Right ventricle myocardium superior (tissue), 1 donor: ENCODE results near the gene MMEL1. TPM values are rescaled to one million over a fixed set of nuclear protein-coding genes. Genes with fewer than 3 reads are reported as not detected.

Experiments used
- ATAC-seq: fragments of 200-7000 bp; cut with Tn5 transposase; one replicate; pipeline ENCODE4 v1.9.1; 2020; ENCODE audit warnings: mild to moderate bottlenecking; ENCODE audit not compliant: poor library complexity
- DNase-seq: peaks from one replicate; pipeline ENCODE4 v3.0.0-alpha.2; 2020
- intact Hi-C: fragments of 100-400 bp; cut with DNase I; formaldehyde crosslinking; loops from one replicate; pipeline ENCODE4 v1.11.2; 2022
- total RNA-seq: library from RNA; stranded (reverse); fragmentation: NEBNext Ultra II Directional; extraction: Animal tissue kit (Norgen Biotek cat#: 25700); gene quantifications from one replicate; pipeline ENCODE4 v1.2.1, GENCODE V29; 2021
- donor health status: DM: no; HTN: yes; CAD: no; lungs with severe emphysema.

The MMEL1 gene
- total RNA-seq, 1 donor from 2014 or later, result 0.48 TPM

DNA sequence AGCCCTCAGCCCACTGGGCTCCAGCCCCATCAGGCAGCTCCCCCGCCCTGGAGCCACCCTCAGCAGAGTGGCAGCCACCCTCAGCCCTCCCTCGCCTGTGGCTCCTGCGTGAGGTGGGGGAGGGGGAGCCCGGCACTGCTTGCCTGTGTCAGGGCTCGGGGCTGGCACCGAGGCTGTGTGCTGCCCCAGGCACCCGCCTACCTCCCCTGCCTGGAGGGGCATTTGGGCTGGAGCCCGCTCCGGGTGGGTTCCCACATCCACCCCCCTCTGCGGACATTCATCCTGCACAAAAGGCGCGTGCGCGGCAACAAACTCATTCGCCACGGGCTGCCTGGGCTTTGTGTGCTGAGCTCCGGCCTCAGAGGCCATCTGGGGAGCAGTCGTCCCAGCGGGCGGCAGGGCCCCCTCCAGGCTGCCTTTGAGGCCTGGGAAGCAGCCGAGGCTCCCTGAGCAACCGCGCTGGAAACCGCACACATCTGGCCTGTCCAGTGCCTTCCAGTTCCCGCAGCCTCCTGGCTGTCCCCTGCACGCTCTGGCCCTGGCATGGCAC, 89.2 kb downstream of the MMEL1 start:
- ATAC-seq, result no peak
- no peak for DNase-seq
- intact Hi-C loops, result no loop called here

DNA sequence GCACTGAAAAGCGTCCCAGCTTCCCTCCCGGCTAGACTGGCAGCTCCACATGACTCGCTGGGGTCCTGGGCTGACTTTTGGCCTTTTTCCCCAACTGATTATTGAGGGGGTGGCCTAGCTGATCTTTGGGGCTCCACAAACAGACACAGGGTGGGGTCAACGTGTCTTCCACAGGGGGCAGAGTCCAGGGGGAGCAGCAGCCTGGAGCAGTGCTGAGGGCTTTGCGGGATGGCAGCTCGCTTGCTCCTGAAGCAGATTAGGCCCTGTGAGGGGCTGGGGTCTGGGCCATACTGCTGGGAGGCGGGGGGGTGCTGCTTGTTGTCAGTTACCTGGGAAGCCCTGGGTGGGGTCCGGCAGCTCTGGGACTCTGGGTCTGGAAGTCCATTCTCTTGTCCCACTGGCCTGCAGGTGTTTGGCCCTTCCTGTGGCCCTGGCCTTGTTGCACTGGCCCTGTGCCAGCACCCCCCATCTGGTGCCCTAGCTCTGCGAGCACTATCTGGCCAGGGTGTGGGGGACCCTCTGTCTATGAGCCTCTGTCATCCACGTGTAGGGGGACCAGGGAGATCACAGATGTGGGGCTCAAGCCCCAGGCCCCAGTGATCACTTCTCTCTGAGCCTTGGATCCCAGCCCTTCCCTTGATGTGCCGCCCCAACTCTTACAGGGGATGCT, 90.4 kb downstream of the MMEL1 start:
- intact Hi-C loops, result no loop called here
- no peak for DNase-seq
- no peak for ATAC-seq

DNA sequence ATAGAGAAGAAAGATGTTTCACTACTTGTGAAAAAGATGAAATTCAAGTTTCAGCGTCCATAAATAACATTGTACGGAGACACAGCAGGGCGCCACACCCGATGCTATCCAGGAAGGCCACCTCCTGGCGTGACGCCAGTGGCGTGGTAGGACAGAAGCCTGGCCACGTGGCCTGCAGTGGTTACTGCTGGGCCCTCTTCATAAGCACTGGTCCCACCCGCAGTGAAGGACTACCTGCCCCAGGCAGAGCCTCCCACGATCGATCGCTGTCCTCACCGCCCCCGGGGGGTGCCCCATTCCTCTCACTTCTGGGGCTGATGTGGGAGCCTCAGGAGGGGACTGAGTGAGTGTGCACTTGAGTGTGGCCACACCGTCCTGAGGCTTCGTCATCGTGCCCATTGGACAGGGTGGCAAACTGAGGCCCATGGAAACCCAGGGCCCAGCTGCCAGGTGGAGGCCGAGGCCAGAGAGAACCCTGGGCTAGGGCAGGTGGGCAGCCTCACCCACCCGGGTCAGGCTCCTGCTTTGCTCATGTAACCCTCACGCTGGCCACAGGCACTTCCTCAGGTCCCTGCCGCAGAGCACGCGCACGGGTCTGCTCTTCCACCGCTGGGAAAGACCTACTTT, 91.1 kb downstream of the MMEL1 start:
- ATAC-seq (no peak), DNase-seq (peak; percentile 80)
- intact Hi-C loops, result no loop called here

DNA sequence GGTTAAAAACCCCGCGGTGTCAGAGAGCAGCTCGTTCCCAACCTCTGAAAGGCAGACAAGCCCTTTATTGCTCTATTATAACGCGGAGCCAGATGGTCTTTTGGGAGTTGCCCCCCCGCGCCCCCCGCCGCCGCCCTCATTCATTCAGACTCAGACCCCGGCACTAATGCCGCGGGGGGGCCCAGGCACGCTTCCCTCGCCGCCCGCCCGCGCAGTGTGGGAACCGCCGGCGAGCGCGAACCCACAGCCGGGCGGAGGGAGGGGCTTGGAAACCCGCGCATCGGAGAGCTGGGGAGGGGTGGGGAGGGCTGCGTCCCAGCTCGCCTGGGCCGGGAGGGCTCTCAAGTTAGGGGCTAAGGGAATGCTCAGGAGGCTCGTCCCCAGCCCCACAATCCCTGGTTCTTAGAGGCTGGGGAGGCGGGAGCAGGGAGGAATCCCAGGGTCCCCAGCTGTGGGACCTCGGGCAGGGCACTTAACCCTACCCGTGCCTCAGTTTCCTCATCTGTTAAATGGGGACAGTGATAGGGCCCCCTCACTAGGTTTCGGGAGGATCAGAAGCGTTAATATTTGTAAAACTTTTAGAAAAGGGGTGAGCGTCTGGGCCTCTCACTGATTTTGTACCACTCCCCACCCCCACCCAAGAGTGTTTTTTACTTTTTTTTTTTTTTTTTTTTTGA, 91.9 kb downstream of the MMEL1 start:
- ATAC-seq (no peak), DNase-seq (no peak)
- intact Hi-C loops, result no loop called here

Other genes starting within 250 kb of the MMEL1 start
- gene MORN1, start 241.5 kb downstream of the MMEL1 start, total RNA-seq, result 5.0 TPM
- 81.8 TPM for gene RER1, start 241.2 kb downstream of the MMEL1 start, total RNA-seq
- gene PEX10, start 220.5 kb downstream of the MMEL1 start, total RNA-seq, result 15.2 TPM
- gene PLCH2, start 156.7 kb downstream of the MMEL1 start, total RNA-seq, result 0.13 TPM
- 45.5 TPM for gene PANK4, start 106.4 kb downstream of the MMEL1 start, total RNA-seq
- 1.6 TPM for gene HES5, start 102.8 kb downstream of the MMEL1 start, total RNA-seq
- gene TNFRSF14, start 76.6 kb downstream of the MMEL1 start, total RNA-seq, result 16.0 TPM
- gene PRXL2B, start 46.2 kb downstream of the MMEL1 start, total RNA-seq, result 9.8 TPM
- gene TTC34, start 168.7 kb upstream of the MMEL1 start, total RNA-seq, result 0.56 TPM